Measurements from ENCODE around the gene POLE2.

Gene POLE2

DNA sequence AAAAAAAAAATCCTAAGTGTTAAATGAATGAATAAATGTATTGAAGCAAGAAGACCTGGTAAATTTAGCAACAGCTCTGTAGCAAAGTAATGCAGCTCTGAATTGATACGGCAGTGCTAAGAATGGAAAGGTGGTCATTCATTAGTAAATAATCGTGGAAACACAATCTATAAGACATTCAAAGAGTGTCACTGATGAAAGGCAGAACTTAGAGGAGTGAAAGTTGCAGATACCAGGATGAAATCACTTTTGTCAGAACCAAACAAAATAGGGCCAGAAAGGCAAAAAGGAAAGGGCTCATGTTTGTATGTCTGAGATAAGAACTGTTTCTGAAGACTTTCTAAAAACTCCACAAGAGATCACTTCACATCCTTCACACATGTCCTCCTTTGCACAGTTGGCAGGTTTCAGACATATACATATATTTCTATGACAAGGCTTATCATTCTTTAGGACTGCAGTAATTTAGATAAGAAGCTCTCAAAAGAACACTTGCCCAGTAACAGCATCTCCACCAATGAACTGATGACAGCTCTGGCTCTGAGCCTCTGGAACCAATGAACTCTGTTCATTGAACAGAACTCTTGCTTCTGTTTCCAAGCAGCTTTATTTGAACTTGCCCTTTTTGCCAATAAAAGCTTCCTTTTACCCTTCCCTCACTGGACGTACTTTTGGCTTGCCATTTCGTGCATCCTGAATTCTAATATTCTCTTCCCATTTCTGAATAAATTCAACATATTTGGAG lies 93.5 kb downstream of the POLE2 start:
- TF ChIP-seq, protein P1, sequence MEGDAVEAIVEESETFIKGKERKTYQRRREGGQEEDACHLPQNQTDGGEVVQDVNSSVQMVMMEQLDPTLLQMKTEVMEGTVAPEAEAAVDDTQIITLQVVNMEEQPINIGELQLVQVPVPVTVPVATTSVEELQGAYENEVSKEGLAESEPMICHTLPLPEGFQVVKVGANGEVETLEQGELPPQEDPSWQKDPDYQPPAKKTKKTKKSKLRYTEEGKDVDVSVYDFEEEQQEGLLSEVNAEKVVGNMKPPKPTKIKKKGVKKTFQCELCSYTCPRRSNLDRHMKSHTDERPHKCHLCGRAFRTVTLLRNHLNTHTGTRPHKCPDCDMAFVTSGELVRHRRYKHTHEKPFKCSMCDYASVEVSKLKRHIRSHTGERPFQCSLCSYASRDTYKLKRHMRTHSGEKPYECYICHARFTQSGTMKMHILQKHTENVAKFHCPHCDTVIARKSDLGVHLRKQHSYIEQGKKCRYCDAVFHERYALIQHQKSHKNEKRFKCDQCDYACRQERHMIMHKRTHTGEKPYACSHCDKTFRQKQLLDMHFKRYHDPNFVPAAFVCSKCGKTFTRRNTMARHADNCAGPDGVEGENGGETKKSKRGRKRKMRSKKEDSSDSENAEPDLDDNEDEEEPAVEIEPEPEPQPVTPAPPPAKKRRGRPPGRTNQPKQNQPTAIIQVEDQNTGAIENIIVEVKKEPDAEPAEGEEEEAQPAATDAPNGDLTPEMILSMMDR (IDR thresholded peaks at IDR 0.05; ENCODE audit: insufficient read depth, low read depth, low read length, missing control alignments) = no peak
- DNase-seq (ENCODE audit: low read depth) = peak; percentile 83
- peak overlapping the region; percentile 21 for H3K4me3 ChIP-seq (ENCODE audit: low read depth, low read length)
